NCI-H82 treated with DMSO at 0.1 percent for 48 hours (cell line): Measurements from ENCODE around the gene SART3.

Experiments used
- DNase-seq: peaks from one replicate; lab custom pipeline; 2025; ENCODE audit not compliant: unreplicated experiment; lab: John Stamatoyannopoulos, UW

Gene SART3

DNA sequence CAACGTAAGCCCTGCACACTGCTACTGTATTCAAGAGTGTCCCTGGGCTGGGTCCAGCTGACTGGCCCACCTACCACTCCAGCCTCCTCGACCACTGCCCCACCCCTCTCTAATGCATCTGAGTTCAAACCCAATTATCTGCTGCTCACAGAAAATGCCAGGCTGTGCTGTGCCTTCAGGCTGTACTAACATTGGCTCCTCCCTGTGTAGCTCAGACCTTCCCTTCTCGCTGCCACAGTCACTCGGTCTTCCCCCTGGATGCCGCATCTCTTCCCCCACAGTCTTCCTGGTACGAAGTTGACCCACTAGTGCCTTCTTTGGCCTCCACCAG, 33.8 kb downstream of the SART3 start:
- DNase-seq: no peak

DNA sequence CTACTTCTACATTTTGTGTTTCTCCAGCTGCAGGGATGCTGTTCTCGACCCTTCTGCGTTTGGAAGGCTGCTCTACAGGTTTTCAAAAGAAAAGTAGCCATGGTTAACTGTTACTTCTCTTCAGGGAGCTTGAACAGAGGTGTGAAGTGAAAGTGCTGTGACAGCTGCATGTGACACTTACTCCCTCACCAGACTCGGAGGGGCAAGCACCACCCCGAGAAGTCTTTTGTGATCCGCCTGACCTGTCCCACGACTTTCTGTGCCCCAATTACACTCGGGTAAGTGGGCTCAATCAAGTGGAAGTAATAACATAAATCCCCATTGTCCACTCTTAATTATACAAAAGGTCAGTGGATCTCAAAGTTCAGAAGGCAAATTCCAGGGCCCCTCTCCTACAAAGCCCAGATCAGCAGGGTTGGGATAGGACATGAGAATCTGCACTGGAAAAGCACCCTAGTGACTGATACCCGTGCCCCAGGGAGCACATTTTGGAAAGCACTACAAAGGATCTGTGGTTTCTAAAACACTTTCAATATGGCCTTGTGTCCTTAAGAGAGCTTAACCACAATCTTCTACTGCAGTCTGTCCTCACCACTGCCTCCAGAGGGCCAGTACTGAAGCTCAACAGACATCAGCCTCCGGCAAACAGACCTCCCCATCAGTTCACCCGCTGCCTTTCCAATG, 34.3 kb downstream of the SART3 start:
- no peak for DNase-seq

DNA sequence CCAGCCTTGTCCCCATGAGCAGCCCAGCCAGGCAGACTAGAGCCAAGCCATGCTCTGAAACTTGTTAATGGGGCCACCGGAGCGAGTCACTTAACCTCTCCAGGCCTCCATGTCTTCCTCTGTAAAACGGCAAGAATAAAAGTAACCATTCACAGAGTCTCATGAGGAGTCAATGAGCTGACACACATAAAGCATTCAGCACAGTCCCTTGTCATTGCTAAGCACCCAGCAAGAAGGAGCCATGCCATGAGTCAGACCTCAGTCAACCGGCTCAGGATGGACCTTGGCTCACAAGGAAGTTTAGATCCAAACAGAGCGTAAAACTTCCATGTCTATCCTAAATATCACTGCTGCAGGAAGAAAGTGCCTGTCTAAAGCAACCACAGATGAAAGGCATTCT, 35.3 kb downstream of the SART3 start:
- no peak for DNase-seq

DNA sequence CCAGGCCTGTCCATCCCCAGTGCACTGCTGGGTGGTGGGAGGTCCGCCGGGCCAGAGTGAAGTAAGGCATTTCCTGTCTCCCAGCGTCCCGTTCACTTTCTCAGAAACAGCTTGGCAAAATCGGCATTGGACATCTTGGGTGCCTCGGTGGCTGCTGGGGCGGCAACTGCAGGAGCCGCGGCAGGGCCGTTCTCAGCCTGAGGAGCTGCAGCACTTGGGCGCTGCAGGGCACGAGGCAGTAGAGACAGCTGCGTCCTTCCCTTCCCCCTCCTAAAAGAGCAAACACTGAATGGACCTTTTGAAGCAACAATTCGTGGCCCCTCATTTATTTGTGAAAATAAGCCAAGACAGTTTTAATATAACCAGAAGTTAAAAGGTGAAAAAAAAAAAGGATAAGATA, 37.6 kb downstream of the SART3 start:
- DNase-seq: no peak

GRCh38 chr12:108519558-108519957, 41.4 kb downstream of the SART3 start:
- DNase-seq: no peak

DNA sequence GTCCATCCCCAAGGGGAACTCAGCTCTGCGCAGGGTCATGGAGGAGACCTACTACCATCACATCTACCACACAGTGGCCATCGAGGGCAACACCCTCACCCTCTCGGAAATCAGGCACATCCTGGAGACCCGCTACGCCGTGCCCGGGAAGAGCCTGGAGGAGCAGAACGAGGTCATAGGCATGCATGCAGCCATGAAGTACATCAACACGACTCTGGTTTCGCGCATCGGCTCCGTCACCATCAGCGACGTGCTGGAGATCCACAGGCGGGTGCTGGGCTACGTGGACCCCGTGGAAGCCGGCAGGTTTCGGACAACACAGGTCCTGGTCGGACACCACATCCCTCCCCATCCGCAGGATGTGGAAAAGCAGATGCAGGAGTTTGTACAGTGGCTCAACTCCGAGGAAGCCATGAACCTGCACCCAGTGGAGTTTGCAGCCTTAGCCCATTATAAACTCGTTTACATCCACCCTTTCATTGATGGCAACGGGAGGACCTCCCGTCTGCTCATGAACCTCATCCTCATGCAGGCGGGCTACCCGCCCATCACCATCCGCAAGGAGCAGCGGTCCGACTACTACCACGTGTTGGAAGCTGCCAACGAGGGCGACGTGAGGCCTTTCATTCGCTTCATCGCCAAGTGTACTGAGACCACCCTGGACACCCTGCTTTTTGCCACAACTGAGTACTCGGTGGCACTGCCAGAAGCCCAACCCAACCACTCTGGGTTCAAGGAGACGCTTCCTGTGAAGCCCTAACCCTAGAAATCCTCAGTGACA, 42.1 kb downstream of the SART3 start:
- no peak for DNase-seq

DNA sequence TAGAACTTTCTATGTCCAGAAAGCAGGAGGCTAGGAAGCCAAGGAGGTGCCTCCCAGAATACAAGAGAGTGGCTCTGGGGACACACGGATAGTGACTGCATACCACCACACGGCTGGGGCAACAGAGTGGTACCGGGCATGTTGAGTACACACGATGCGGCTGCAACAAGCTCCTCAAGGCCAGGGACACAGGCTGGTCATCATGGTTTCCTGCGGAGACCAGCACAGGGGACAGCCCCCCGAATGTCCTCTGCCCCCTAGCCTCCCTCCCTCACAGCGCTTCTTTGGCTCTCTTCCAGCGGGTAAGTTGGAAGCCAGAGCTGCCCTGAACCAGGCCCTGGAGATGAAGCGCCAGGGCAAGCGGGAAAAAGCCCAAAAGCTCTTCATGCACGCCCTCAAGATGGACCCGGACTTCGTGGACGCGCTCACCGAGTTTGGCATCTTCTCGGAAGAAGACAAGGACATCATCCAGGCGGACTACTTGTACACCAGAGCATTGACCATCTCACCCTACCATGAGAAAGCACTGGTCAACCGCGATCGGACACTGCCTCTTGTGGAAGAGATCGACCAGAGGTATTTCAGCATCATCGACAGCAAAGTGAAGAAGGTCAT, 42.8 kb downstream of the SART3 start:
- no peak for DNase-seq

DNA sequence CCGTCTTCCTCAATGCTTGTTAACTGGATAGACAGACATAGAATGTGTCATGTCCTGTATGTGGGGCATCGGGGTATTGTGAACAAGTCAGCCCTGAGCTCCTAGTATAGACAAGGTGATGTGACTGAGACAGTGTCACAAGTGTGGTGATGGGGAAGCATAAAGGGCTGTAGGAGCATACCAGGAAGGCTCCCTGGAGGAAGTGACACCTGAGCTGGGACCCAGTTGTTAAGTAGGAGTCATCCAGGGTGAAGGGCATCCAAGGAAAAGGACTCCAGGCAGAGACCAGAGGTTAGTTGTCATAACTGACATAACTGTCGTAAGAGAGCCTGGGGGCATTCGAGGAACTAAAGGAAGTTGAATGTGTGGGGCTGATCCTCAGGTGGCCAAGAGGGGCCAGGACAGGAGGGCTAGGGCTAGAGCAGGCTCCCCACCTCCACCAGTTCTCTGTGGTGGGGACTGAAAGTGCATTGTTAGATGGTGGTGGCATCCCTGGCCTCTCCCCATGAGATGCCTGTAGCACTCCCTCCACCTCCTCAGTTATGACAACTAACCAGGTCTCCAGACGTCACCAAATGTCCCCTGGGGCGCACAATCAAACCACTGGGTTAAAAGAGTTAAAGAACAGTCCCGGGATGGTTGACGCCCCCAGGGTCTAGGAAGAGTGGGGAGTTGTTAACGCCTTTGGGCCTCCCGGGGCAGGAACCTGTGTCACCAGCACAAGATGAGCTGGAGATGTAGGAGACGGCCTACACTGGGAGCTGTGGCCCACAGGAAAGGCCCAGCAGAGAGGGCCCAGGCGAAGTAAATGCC, 43.5 kb downstream of the SART3 start:
- DNase-seq: no peak

- DNase-seq: no peak
These were observed 44.3 kb downstream of the SART3 start for GRCh38 chr12:108516511-108517275.

DNA sequence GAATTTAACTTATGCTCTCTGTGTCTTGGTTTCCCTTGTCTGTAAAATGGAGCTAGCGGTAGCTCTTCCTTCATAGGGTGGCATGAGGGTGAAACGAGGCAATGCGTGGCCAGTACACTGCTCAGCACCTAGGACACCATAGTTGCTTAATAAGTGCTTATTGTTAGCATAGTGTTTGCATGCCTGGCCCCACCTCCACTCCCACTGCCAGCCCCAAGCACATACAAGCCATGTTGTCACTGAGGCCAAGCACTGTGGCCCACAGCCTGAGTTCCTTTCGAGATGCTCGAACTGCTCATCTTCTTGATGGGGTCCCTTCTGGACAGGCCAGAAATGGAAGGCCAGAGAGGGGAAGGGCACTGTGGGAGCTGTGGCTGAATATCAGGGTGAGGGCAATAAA, 45.1 kb downstream of the SART3 start:
- no peak for DNase-seq

- DNase-seq: peak; percentile 96
These were observed 45.8 kb downstream of the SART3 start, which contains the start of gene FICD for GRCh38 chr12:108514973-108515814. FICD (plus strand) TSS chr12:108515277; CDS start chr12:108516973, 1,696 bp downstream.

DNA sequence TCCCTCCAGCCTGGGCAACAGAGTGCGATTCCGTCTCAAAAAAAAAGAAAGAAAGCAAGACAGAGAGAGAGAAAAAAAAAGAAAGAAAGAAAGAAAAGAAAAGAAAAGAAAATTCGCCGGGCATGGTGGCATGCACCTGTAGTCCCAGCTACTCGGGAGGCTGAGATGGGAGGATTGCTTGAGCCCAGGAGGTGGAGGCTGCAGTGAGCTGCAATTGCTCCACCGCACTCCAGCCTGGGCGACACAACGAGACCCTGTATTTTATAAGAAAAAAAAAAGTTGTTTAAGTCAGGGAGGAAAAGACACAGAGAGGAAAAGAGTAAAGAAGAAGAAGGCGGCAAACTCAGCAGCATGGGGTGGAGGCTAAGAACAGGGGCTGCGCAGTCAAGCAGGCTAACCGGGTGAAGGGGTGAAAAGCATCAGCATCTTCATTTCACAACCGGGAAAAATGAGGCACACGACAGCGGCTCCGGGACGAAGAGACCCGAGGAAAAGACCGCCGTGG, 46.5 kb downstream of the SART3 start:
- no peak for DNase-seq

DNA sequence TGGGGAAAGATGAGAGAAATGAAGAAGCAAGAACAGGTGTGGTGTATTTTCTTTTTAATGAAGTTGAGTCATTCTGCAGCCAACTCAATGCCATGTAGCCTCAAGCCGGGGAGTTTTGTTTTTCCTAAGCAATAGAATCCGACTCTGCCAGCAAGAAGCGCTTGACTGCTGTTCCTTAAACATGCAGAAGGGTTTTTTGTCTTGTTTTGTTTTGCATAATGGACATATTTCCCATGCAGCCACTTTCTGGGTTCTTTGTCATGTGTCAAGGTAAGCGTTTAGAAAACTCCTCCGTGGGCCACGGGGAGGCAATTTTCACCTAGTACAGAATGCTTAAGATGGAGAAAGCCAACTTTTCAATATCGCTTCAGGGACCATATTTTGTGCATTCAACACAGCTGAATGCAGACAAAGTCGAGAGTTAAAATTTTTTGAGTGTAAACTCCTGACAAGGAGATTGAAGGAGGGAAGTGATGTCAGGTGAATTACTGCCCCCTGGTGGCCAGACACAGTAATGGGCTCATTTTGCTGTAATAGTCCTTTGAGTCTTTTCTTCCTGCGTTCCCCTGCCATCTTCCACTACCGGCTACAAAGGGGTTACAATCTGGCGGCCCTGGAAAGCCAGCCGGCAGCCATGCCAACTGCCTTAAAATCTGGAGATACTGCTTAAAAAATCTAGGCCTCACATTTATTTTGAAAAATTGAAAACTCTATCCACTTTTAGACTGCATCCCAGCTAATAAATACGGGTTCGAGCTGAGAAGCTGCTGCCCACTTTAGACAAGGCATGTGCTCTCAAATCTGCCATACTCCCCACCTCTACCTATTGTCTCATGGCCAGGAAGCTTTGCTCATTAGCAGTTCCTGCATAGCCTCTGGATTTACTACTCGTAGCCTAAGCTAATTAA, 49.1 kb downstream of the SART3 start:
- peak; percentile 75 for DNase-seq

DNA sequence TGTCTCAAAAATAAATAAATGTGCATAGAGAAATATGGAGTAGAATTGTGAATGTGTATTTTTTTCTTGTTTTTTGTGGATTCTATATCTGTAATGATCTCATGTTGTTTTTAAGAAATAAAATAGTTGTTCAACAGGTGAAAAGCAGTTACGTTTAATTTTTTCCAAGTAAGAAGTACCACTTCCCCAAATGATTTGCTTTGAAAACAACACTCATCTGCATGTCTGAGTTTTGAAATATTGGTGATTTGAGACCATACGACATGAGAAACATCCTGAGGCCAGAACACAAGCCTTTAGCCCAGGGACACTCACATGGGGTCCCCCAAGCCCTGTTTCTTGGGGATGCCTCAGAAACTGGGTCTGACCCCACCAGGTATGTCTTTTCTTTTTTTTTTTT, 50.1 kb downstream of the SART3 start:
- DNase-seq: no peak

DNA sequence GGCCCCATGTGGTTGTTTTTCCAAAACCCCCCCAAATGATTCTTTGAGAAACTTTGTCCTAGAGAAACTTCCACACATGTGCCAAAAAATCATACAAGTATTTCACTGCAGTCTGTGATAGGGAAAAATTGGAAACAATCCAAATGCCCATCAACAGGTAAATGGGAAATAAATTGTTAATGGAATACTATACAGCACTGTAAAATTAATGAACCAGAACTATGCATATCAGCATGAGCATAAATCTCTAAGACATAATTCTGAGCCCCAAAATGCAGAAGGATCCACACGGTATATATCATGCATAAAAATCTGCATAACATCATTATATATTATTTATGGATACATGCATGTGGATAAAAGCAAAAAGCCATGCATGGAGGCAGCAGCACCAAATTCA, 51.2 kb downstream of the SART3 start:
- no peak for DNase-seq

DNA sequence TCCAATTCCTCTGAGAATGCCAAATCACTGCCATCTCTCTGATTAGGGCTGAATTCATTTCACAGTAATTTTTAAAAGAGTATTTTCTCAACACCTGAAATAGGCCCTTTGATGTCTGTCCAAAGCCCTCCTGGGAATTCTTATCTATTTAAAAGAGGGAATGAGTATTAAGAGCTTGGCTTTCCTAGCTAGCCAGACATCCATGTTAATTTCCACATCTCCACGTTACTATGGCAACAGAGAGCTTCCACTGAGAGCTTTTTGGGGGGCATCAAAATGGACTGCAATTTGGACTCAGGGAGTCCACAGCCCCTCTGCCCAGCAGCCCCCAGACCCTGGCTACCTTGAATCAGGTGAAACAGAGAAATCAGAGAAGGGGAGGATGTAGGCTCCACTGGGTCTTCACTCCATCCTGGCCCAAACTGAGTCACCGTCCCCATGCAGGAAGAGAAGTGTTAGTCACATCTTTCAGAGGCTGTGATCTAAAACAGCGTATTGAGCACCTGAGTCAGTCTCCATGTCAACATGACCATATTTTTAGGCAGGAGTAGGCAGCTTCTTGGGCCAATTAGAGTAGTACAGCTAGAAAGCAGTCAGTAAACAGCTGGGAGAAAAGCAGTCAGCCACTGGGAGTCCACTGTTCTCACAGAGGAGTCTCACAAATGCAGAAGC, 52.9 kb downstream of the SART3 start:
- no peak for DNase-seq

- DNase-seq: peak; percentile 59
These were observed 55.8 kb downstream of the SART3 start for GRCh38 chr12:108505129-108505528.

DNA sequence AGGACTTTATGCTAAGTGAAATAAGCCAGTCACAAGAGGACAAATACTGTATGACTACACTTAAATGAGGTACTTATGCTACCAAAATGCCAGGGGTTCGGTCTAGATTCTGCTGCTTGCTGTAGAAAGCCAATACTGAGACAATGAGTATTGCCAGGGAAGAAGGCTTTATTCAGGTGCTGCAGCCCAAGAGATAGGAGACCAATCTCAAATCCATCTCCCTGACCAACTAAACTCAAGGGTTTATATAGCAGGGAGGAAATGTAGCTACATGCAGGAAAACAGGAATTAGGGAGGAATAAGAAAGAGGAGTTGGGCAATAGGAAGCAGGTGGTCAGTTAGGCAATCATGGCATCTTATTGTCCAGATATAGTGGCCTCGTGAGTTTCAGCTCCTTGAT, 58.1 kb downstream of the SART3 start:
- DNase-seq: no peak
